Activated CD8-positive, alpha-beta memory T cell treated with anti-CD3 and anti-CD28 coated beads, Interleukin-2, amount 50 U/mL, for 1 hour (primary cell): ENCODE measurements around the gene ADO.

Source experiments
- DNase-seq: peaks from one replicate; pipeline ENCODE4 v3.0.0-alpha.2; 2020; ENCODE audit errors: extremely low read depth

The ADO gene

DNA sequence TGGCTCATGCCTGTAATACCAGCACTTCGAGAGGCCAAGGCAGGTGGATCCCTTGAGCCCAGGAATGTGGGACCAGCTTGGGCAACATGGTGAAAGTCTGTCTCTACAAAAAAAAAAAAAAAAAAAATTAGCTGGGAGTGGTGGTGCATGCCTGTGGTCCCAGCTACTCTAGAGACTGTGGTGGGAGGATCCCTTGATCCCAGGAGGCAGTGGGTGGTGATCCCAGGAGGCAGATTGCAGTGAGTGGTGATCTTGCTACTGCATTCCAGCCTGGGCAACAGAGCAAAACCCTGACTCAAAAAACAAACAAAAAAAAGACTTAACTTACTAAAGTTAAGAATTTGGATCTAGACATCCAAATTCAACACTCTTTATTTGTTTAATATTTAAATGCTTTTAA lies 10.2 kb upstream of the ADO start:
- DNase-seq, result no peak

GRCh38 chr10:62795100-62795499 lies 9.4 kb upstream of the ADO start:
- no peak for DNase-seq

GRCh38 chr10:62795762-62796161 lies 8.8 kb upstream of the ADO start:
- DNase-seq, result no peak

DNA sequence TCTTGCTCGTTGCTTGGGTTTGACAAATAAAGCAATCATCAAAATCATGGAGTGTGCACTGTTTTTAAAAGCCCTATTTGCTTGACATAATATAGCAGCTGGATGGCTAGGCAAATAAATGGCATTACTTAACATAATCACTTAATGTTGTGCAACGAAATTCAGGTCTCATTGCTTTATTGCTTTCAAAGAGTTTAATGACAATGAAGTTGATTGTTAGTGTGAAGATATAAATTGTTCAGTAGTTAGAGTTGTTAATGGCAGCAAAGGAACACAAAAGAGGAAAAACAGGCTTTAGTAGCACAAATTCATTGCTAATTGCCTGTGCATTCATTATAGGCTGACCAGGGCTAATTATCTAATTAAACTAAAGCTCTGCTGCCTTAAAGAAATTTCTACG lies 7.6 kb upstream of the ADO start:
- DNase-seq, result no peak

DNA sequence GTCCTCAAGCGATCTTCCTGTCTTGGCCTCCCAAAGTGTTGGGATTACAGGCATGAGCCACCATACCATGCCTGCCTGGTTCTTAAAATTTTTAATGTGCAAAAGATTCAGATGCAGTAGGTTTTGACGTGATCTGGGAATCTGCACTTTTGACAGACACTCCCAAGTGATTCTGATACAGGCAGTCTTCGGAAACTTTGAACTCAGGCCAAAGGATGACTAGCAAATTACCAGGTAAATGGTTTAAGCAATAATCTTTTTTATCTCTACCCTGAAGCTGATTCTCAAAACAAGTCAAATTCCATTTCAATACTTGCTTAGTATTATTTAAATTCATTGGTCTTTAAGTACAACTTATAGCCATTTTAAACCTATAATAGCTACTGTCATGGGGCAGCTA lies 2.6 kb upstream of the ADO start:
- DNase-seq, result no peak

GRCh38 chr10:62803724-62804355 lies 680 bp upstream of the ADO start:
- DNase-seq, result no peak

GRCh38 chr10:62805231-62806099 lies 945 bp downstream of the ADO start:
- no peak for DNase-seq

GRCh38 chr10:62806251-62806650 lies 1.7 kb downstream of the ADO start:
- DNase-seq, result no peak

DNA sequence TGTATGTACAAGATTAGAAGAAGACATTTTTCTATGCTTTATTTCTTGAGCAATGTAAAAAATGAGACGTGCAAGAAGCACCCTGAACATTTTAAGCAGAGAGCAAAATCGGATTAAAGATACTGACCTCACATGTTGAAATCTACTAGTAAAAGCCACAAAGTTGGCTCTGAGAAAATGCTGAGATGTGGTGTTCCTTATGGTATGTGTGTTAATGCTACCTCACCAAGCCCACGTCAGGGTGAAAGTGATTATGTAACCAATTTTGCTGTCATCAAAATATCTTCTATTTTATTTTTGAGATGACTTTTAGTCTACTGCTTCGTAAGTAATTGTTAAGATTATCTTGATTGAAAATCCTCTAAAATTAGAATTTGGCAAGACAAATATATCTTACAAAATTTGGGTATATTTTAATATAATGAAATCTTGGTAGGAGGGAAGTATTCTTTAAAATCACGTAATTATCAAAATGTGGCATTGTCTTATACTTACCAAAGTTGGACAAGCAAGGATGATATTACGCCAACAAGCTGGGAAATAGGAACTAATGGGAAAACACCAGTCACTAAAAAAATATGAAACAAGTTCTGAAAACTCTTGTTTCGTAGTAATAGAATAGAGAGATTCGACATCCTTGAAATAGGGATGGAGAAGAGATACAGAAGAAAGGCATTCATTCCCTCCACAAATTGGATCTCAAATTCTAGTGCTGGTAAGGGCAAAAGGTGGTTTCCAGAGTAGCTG lies 5.8 kb downstream of the ADO start:
- no peak for DNase-seq

DNA sequence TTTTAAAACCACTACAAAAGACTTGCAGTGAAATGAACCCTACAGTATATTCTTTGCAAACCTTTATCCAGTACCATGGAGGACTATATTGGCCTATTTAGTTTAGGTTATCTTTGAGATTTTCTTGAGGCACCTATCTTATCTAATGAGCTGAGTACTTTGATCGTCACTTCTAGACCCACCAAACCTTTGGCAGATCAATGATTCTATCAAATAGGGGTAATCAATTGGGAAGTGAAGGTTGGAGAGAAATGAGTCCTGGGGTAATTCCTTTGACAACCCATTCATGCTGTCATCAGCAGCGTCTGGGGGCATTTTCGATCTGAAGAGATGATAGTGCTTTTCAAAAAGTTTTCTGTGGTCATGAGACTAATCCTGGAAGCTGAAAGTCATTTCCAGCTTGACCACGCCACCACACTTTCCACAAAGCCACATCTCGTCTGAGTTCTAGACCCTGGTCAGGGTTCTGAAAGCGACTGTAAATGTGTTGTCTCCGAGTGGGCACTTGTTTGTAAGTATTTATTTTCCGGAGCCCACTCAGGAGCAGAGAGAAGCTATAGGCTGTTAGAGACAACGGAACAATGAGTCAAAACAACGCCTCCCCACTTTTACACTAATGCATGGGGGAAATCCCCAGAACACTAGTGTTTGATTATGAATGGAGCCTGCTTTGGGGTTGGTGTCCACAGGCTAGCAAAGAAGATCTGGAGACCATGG lies 6.8 kb downstream of the ADO start:
- DNase-seq, result no peak

DNA sequence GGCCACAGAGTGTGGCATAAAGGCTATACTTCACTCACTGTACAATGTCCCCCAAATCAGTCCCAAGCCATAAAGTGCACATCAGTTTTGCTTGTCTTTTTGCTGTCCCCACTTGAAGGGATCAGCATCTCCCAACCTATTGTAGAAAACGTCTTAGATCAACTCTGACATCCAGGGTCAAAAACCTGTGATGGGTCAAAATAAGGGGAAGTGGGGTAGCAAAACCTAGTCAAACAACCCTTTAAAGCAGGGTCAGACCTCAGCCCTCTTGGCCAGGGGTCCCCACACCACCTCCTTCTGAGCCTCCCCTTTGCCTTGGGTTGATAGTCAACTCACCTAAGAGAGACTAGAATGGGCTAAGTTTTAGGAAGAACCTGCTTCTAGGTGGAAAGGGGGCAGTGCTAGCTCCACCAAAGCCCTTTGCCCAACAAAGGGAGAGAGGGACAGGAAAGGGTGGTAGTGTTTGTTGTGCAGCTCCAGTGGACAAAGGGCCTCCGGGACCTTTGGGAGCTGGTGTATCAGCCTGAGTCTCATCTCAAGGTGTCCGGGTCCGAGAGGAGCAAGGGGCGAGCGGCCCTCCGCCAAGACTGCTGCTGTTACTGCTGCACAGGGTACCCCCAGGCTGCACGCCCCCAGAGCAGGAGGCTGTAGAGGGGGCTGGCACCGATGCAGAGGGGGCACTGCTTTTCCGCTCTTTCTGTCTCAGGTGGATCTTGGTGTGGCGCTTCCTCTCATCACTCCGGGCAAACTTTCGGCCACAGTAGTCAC lies 8.3 kb downstream of the ADO start:
- DNase-seq, result no peak

GRCh38 chr10:62813453-62813852 lies 8.9 kb downstream of the ADO start:
- DNase-seq, result no peak

GRCh38 chr10:62813981-62814380 lies 9.5 kb downstream of the ADO start:
- DNase-seq, result no peak

DNA sequence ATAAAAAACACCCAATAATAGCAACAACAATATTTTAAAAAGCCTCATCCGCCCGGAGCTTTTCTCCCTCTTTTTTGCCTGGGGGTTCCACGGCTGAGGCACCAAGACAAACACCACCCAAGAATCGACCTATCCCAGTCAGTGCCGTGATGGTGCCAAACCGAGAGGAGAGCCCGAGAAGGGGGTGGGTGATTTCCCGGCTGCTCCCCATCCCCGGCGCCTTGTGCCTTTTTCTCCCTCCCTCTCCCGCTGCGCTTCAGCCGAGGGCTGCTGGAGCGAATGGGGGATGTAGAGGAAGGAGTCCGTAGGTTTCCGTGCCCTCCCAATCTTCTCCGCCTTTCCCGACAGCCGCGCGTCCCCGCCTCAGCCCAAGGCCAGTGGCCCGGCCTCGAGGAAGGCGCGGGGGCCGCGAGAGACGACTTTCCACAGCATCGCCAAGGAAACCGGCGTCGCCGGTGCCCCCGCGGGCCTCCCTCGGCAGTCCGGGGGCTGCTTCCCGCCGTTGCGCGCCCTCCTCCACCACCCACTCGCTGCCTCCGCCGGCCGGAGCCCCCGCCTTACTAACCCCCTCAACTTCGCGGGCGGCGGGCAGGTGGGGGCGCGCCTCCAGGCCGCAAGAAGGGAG lies 10.3 kb downstream of the ADO start:
- DNase-seq, result no peak

DNA sequence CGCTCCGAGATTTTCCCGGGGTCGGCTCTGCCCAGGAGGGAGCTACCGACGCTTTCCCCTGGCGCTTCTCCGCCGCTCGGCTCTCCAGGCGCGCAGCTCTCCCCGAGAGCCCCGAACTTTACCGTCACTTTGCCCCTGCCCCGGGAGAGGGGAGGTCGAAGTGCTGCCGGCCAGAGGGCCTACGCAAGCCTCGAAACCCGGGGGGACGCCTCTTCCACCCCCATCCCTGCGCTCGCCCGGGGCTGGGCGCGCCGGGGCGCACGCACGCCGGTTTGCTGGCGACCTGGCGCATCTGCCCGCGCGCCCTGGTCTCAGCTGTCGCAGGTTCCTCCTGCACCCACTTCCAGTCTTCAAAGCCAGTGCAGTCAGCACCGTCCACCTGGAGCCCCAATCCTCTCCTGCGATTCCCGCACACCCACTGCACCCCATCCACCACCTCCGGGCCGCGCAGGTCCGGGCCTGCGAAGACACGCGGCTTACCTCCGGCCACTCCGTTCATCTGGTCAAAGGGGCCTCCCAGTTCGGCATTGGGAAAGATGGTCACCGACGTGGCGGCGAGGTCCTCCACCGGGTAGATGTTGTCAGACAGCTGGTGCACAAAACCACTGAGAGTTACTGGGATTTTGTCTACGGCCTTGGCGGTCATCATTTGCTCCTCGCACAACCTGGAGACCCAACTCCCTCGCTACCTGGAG lies 11.0 kb downstream of the ADO start:
- no peak for DNase-seq

DNA sequence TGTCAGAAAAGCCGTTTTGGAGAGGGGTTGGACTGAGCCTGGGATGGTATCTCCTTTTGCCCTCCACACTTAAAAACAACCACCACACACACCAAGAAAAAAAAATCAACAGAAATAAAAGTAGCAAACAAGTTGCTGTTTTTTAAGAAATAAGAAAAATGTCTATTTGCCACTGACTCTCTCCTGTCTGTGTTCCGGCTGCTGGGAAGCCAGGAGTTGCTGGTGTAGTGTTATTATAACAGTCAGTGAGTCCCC lies 11.5 kb downstream of the ADO start:
- DNase-seq, result no peak

- DNase-seq, result peak; percentile 89
Measured at GRCh38 chr10:62816331-62817120, 12.0 kb downstream of the ADO start, which contains the start of gene EGR2. Gene EGR2 (minus strand): TSS chr10:62816366. CDS start chr10:62816029, 337 bp downstream.

- DNase-seq, result no peak
Measured at GRCh38 chr10:62817121-62817765, 12.7 kb downstream of the ADO start.

GRCh38 chr10:62817766-62818425 lies 13.4 kb downstream of the ADO start:
- DNase-seq, result no peak
